ENCODE measurements around the gene OR9Q1.

The OR9Q1 gene

GRCh38 chr11:58039589-58039988 is 15.9 kb downstream of the OR9Q1 start:
- no peak for DNase-seq

GRCh38 chr11:58043379-58043778 is 19.7 kb downstream of the OR9Q1 start:
- no peak for DNase-seq

GRCh38 chr11:58046231-58046630 is 22.6 kb downstream of the OR9Q1 start:
- no peak for DNase-seq

- no peak for DNase-seq
Measured at GRCh38 chr11:58047818-58048217, 24.1 kb downstream of the OR9Q1 start.

GRCh38 chr11:58055806-58056401 is 32.2 kb downstream of the OR9Q1 start:
- no peak for DNase-seq

- DNase-seq: no peak
Measured at GRCh38 chr11:58057481-58057880, 33.8 kb downstream of the OR9Q1 start.

DNA sequence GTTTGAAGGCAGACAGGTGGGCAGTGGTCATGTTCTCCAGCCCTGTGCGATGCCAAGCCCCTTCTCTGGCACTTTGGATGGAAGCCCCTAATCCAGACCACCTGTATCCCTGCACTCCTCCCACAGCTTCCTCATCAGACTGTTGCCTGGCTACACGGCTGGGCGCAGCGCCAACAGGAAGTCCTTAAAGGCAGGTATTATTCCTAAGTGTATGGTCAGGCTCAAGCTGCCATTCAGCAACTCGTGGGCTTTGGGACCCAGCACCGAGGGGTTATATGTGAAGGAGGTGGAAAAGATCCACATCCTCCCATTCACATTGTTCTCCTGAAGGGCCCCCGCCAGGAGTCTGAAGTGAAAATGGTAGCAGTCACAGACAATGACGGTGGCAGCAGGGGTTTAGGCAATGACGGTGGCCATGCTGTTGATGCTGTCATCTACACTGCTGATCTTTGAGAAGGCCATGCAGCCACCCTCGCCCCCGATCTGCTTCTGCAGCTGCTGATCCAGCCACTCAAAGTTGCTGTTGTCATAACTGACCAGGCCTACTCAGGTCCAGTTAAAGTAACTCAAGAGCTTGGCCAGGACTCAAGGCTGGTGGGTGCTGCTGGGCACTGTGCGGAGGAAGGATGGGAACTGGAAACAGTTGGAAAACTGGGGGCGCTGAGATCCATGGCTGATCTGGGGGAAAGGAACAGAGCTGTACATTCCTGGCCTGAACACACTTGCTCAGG is 34.8 kb downstream of the OR9Q1 start:
- no peak for DNase-seq

DNA sequence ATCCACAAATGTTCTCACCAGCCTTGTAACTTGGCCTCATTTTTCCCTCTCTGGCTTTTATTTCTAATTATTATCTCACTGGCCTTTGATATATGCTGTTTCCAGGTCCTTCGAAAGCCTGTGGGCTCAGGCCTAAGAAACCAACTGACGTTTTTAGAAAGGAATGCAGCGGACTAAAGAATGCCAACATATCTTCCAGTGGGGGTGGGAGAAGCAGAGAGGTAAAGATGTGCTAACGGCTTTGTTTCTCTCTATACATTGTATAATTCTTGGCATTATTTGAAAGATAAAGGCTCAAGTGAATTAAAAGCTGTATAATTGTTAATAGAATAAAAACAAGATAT is 35.3 kb downstream of the OR9Q1 start:
- DNase-seq: no peak

DNA sequence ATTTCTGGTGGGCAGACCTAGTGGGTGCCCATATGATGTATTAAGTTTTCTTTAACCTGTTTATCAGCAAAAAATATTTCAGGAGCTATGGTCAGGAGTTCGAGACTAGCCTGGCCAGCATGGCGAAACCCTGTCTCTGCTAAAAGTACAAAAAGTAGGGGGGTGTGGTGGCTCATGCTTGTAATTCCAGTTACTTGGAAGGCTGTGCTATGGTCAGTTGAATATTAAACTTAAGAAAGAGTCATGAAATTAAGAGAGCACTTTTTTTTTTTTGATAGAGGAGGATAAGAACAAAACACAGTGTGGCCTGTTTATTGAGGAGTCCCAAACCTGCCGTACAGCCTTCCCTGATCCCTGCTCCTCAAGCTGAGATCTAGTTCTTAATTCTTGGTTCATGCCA is 36.9 kb downstream of the OR9Q1 start:
- no peak for DNase-seq

- no peak for DNase-seq
Measured at GRCh38 chr11:58060939-58061672, 37.4 kb downstream of the OR9Q1 start.

DNA sequence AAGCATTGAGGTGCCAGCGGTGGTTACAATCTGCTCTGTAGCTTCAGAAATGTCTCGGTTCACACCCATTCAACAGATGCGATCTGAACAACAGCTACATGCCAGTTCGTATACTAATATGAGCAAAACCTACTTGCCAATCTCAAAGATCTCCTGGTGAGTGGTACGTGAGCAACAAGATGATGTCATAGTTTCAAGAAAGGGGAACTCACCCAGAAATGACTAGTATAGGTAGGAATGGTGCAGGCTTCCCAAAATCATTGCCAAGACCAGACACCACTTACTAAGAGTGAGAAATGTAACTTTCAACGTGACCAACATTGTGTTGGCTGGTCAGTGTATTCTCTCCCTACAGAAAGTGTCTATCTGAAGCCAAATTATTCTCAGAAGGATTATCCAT is 38.1 kb downstream of the OR9Q1 start:
- no peak for DNase-seq

DNA sequence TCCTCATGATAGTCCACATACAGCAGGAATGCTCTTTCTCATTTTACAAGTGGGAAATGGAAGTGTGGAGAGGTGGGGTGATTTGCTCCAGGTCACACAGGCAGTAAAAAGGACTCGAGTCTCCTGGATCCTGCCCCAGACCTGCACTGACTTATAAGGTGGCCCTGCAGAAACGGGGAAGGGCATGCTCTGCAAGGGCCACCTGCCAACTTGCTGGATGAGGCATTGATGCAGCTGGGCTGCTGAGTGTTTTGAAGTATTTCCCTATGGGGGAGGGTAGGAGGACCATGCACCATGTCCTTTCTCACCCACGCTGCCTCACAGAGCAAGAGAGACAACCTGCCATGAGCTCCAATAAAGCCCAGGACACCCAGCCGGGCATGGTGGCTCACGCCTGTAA is 44.0 kb downstream of the OR9Q1 start:
- no peak for DNase-seq

DNA sequence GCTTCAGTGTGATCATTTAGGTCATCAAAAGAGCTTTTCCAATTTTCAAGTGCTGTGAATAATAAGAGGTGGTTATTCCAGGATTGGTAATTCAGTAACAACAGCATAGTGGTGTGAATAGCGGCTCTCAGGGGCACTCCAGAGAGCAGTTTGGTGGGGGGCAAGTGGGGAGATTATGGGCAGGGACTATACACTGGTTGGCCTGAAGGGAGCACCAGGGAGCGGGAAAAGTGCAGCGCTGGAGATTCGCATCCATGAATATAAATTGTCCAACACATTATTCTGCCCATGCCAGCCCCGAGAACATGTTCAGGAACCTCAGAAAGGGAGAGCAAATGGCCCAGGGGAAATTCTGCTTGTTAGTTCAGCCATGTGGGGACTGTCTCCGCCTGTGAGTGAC is 45.0 kb downstream of the OR9Q1 start:
- no peak for DNase-seq

GRCh38 chr11:58070585-58070984 is 46.9 kb downstream of the OR9Q1 start:
- no peak for DNase-seq

- DNase-seq: no peak
Measured at GRCh38 chr11:58075781-58076180, 52.1 kb downstream of the OR9Q1 start.

DNA sequence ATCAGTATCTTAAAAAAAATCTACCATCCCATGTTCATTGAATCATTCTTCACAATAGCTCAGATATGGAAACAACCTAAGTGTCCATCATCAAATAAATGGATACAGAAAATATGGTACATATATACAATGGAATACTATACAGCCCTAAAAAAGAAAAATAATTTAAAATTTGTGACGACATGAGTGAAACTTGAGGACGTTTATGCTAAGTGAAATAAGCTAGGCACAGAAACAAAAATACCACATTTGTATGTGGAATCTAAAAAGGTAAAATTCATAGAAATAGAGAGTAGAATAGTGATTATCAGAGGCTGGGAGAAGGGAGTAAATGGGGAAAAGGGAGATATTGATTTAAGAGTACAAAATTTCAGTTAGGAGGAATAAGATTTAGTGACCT is 62.8 kb downstream of the OR9Q1 start:
- DNase-seq: no peak

- no peak for DNase-seq
Measured at GRCh38 chr11:58097437-58097836, 73.8 kb downstream of the OR9Q1 start.

DNA sequence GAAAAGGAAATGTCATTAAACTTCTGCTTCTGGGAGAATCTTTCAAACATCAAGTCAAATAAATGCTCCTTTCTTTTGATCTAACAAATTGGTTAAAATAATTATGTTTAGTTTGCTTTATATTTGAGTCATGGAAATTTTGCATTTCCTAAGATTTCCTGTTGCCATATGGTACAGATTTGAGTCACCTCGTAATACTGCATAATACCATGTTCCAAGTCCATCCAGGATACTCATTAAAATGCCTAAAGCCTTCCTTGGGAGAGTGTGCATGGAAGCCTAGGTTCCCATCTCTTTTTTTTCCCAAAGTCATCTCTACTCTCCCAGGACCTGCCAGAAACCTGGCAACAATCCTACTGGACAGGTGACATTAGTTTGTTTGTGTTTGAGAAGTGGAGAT is 97.4 kb downstream of the OR9Q1 start:
- DNase-seq: no peak

GRCh38 chr11:58125469-58125868 is 101.8 kb downstream of the OR9Q1 start, which contains the start of gene OR9I1:
OR9I1 (minus strand) TSS chr11:58125530; CDS start chr11:58119444, 6,086 bp downstream.
- DNase-seq: no peak

DNA sequence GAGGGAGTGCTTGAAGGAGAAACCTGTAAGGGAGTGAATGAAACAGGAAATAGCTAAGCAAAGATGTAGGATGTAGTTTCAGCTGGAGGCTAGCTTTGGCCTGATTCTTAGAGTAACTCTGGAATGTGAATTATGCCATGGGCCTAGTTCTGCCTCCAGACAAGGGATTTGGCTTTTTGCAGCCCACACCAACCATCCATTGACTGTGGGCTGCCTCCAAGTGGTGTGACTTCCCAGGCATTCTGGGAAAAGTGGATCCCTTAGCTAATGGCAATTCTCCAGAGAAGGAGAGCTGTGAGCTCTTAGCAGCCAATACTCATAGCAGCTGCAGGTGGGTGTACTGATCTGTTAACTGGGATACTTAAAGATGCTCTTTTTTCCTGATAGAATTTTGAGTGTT is 103.7 kb downstream of the OR9Q1 start:
- DNase-seq: no peak

DNA sequence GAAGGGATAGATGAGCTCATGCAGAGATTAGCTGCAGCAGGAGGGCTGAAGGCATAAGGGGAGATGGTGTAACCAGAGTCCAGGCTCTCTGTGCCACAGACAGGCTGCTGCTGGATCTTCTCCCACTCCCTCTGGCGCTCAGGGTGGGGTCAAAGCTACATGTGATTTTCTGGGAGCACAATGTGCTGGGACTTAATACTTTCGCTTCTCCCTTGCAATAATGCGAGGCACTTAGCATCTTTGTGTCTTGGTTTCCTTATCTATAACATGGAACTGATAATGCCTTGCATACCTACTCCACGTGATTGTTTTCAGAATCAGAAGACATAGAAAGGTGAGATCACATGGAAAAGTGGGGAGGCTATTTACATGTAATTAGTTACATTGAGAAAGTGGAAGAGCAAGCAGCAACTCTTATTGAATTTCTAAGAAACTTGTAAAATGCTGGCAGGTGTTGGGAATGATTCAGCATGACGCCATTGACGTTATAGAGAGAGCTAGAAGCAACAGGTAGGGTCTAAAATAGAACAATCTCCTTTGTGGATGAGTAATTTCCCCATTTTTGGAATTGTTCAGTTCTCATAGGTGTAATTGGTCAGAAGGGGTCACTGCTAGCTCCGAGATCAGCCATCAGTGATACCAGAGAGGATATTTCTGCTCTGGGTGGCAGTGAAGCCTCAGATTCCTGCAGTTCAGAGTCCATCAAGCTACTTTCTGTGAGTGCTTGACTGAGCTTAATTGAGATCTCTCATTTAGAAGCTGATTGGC is 109.8 kb downstream of the OR9Q1 start:
- DNase-seq: no peak

GRCh38 chr11:58134151-58134550 is 110.5 kb downstream of the OR9Q1 start:
- DNase-seq: no peak

DNA sequence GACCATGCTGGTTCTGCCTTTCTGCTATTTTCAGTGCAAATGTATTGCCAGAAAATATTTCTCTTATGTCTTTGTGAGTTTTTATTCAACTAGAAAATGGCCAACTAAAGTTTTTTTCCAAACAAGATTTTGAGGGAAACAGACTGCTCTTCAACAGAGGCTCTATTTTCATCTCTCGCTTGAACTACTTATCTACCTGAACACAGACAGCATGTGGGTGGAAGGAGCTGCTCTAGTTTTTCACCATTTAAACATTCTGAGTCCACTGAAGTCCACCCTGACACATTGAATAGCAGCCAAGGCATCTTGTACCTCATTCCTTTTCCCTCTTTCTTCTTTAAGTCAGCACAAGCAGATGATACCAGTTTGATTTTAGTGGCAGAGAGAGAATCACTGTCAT is 111.5 kb downstream of the OR9Q1 start:
- DNase-seq: no peak

DNA sequence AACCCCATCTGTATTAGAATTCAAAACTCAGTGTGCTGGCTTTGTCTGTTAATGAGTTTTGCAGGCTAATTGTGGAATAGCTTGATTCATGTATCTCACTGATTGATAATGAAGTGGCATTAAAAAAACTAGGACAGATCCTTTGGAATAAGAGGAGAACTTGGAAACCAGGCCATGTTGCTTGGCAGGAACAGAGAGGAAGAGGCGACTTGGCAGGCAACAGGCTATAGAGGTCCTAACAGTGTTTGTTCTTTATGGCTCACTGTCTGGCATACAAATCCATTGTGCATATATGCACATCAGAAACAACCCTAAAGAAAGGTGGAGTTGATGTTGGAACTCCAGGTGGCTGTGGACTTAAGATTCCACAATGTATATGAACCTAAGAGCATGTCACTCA is 119.1 kb downstream of the OR9Q1 start:
- no peak for DNase-seq

All from activated naive CD4-positive, alpha-beta T cell treated with Interleukin-2 at 50 U/mL for 16 hours (primary cell).